Measurements from ENCODE around the gene OR4K2.
A peak's percentile ranks its signal among the peaks of the same experiment; 100 is the strongest.
"Not testable (repeated sequence)": the region's sequence is repeated elsewhere in the genome, so short reads cannot be mapped to it uniquely, and the experiment has no call there.

Gene OR4K2, protein sequence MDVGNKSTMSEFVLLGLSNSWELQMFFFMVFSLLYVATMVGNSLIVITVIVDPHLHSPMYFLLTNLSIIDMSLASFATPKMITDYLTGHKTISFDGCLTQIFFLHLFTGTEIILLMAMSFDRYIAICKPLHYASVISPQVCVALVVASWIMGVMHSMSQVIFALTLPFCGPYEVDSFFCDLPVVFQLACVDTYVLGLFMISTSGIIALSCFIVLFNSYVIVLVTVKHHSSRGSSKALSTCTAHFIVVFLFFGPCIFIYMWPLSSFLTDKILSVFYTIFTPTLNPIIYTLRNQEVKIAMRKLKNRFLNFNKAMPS

GRCh38 chr14:19874842-19875241, at the start of gene OR4K2:
Gene OR4K2 (plus strand): TSS chr14:19875142. CDS start chr14:19876268, 1,126 bp downstream.
- no peak for DNase-seq

- DNase-seq: not testable (repeated sequence)
Observed at GRCh38 chr14:19827626-19828244, 47.2 kb upstream of the OR4K2 start.

DNA sequence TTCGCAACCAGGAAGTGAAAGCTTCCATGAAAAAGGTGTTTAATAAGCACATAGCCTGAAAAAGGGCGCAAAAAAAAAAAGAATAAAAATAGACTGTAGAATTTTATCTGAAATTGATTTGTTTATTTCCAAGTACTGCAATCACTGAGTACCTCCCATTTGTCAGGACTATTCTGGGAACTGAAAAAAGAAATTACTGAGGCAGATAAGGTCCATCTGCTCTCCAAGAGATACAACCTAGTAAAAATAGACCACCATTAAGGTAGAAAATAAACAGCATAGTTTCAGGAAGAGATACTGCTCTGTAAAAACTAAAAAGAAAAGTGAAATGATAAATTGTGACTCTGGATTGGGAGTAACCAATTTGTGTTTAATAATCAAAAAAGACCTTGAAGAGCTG, 46.6 kb upstream of the OR4K2 start:
- no peak for DNase-seq

- not testable (repeated sequence) for DNase-seq
Observed at GRCh38 chr14:19834203-19834848, 40.6 kb upstream of the OR4K2 start.

DNA sequence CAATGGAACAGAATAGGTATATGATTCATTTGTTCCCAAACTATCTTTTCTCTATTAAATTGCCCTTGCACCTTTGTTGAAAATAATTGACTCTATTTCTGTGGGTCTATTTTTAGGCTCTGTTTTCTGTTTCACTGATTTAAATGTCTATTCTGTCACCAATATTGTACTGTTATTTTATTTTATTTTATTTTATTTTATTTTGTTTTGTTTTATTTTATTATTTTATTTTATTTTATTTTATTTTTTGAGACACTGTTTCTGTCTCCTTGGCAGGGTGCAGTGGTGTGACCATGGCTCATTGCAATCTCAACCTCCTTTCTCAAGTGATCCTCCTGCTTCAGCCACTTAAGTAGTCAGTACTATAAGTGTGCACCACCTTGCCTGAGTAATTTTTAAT, 36.5 kb upstream of the OR4K2 start:
- no peak for DNase-seq

DNA sequence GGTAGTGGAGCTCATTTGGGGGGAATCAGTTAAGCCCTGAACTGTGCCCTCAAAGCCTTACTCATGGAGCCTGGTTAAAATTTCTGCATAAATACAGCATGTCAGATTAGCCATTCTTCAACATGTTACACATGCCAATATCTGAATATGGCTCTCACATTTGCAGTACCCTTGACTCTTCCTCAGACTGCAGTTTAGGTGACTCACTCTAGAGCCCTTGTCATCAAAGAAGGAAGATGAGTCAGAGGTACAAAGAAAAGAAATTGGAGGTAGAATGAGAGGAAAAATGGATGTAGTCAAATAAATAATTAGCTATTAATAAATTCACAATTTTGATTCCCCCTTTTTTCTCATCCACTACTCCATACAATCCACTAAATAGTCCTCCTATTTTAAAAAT, 23.6 kb upstream of the OR4K2 start:
- DNase-seq: no peak

GRCh38 chr14:19866061-19866669, 8.8 kb upstream of the OR4K2 start:
- not testable (repeated sequence) for DNase-seq

DNA sequence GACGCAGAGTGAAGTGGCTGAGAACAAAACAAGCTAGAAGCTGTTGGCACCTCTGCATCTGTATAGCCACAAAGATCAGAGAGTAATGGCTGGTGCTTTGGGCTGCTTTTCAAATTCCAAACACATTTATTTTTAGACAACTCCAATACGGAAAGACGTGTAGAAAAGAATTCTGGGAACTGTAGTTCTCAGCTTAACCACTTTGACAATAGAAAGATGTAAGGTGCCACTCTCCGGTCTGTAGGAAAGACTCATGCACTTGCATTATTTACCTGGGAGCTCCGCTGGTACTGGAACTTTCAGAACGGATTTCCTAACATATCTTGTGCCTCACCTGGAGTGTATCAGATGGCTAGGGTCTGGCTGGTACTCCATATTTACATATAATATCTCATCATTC, 1.8 kb upstream of the OR4K2 start:
- DNase-seq: no peak

GRCh38 chr14:19878029-19878642, 3.2 kb downstream of the OR4K2 start:
- peak; percentile 32 for DNase-seq

GRCh38 chr14:19895282-19895681, 20.3 kb downstream of the OR4K2 start:
- no peak for DNase-seq

- DNase-seq: no peak
Observed at GRCh38 chr14:19900999-19901398, 26.1 kb downstream of the OR4K2 start.

GRCh38 chr14:19902409-19902808, 27.5 kb downstream of the OR4K2 start:
- DNase-seq: no peak

GRCh38 chr14:19906665-19907064, 31.7 kb downstream of the OR4K2 start:
- DNase-seq: no peak

DNA sequence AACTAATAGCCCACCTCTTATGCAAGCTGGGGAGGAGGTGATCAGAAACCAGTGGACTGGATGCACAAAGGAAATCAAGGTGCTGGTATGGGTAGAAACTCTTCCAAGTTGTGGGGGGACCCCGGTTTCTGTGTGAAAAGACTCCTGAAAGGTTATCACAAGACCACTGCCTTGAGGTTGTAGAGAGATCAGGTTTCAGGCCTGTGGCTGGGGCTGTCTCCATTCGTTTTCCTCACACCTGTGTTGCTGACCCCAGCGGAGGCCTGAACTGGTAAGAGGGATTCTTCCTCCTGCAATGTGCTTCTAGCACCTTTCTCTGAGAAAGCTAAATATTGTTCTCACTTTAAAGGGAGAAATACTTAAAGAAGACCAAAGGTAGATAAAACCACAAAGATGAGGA, 36.2 kb downstream of the OR4K2 start:
- no peak for DNase-seq

- no peak for DNase-seq
Observed at GRCh38 chr14:19917243-19917642, 42.3 kb downstream of the OR4K2 start.

DNA sequence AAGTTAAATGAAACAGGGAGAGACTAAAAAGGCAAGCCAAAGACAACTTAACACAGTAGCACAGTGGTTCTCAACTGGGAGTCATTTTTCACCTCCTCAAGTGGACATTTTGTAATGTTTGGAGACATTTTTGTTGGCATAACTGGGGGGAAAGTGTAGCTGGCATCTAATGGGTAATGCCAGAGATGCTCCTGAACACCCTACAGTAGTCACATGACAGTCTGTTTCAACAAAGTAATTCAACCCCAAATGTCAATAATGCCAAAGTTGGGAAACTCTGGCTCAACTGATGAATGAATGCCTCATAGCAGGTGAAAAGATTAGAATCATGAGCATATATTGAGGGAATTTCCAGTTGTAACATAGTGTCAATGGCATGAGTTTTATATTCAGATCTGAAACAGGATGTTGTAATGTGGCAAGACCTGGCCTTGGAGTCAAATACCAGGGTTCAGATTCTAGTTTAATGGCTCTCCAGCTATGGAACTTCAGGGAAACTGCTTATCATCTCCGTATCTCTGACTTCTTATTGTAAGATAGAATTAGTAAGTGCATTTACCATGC, 43.1 kb downstream of the OR4K2 start:
- no peak for DNase-seq

- no peak for DNase-seq
Observed at GRCh38 chr14:19918553-19919264, 43.8 kb downstream of the OR4K2 start.

- no peak for DNase-seq
Observed at GRCh38 chr14:19920021-19920657, 45.2 kb downstream of the OR4K2 start, which contains the start of gene OR4K5. Gene OR4K5 (plus strand): TSS chr14:19920607. CDS start chr14:19920607, 0 bp downstream.

GRCh38 chr14:19930617-19931016, 55.7 kb downstream of the OR4K2 start, which contains the start of gene OR4K1:
Gene OR4K1 (plus strand): TSS chr14:19930917. CDS start chr14:19935667, 4,750 bp downstream.
- DNase-seq: no peak

Measured in activated CD4-positive, alpha-beta T cell treated with anti-CD3 and anti-CD28 coated beads, Interleukin-2, Interleukin-6, amounts not matched to agents 100 ng/mL and 50 ng/mL, durations not matched to agents 16 hours and 8 hours (primary cell).